ENCODE measurements around the gene IGF1R.

Gene IGF1R

DNA sequence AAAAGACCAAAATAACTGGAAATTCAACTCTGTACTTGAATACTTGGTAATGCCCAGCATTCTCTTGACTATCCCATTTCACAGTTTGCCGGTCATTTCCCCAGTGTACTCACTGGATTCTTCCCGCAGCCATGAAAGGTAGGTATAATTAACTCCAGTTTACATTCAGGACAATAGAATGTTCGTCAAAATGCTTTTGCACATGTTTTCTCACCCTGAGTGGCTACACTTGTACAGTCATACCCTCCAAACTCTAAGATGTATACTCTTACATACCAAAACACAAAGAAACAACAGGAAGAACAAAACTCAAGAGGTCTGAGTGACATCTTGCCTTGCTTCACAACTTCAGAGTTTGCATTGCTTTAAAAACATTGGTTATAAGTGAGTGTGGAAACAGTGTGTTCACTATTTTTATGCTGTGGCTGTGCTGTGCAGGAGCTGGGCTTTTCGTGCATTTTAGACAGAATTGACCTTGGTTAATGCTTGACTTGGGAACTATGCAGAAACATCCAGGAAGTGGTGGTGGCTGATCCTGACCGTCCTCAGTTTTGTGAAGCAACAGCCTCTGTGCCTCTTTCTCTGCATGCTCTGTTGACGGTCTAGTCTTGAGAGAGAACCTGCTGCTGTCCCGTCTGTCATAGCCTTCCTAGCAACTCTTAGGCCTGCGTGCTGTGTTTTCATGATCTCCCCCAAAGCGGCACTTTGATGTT lies 90.5 kb downstream of the IGF1R start:
- Histone ChIP-seq H3K4me3 (ENCODE audit: low read depth in 1 of 2, low read length in 1 of 2) (no peak overlapping the region), H3K27me3 (no peaks in the 10 kb centered on the region), H3K4me1 (ENCODE audit: control insufficient read depth in 1 of 2, insufficient read depth in 1 of 2, low read depth in 1 of 2, low read length in 1 of 2) (peaks cover 58 to 79% of the 10 kb centered on the region in 2 experiments), H3K9me3 (no peaks in the 10 kb centered on the region), H3K36me3 (no peaks in the 10 kb centered on the region), H3K27ac (peak overlapping the region; percentile 69)
- TF ChIP-seq, protein P1, sequence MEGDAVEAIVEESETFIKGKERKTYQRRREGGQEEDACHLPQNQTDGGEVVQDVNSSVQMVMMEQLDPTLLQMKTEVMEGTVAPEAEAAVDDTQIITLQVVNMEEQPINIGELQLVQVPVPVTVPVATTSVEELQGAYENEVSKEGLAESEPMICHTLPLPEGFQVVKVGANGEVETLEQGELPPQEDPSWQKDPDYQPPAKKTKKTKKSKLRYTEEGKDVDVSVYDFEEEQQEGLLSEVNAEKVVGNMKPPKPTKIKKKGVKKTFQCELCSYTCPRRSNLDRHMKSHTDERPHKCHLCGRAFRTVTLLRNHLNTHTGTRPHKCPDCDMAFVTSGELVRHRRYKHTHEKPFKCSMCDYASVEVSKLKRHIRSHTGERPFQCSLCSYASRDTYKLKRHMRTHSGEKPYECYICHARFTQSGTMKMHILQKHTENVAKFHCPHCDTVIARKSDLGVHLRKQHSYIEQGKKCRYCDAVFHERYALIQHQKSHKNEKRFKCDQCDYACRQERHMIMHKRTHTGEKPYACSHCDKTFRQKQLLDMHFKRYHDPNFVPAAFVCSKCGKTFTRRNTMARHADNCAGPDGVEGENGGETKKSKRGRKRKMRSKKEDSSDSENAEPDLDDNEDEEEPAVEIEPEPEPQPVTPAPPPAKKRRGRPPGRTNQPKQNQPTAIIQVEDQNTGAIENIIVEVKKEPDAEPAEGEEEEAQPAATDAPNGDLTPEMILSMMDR (IDR thresholded peaks at IDR 0.05): no peak

DNA sequence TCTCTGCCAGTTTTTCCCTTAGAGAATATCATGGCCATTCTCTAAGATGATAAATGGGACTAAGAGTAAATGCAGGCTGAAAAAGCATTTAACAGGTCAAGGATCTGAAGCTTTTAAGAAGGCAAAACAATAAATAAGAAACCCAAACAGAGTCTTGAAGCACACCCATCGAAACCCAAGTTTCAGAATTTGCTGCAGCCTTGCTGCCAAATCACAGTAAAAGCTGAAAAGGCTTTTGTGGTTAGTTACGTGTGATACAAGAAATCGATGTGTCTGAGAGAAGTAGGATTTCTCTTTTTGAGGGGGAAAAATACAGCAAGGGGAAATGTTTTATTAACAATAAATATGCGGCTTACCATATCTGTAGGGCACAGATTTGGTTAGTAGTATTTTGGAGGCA lies 92.0 kb downstream of the IGF1R start:
- no peak overlapping the region for H3K27ac ChIP-seq
- H3K4me1 ChIP-seq (ENCODE audit: control insufficient read depth in 1 of 2, insufficient read depth in 1 of 2, low read depth in 1 of 2, low read length in 1 of 2): peaks cover 58 to 79% of the 10 kb centered on the region in 2 experiments
- no peaks in the 10 kb centered on the region for H3K36me3 ChIP-seq
- H3K27me3 ChIP-seq: no peaks in the 10 kb centered on the region
- TF ChIP-seq, protein P1 (IDR thresholded peaks at IDR 0.05): no peak
- no peak overlapping the region for H3K4me3 ChIP-seq (ENCODE audit: low read depth in 1 of 2, low read length in 1 of 2)
- no peaks in the 10 kb centered on the region for H3K9me3 ChIP-seq

DNA sequence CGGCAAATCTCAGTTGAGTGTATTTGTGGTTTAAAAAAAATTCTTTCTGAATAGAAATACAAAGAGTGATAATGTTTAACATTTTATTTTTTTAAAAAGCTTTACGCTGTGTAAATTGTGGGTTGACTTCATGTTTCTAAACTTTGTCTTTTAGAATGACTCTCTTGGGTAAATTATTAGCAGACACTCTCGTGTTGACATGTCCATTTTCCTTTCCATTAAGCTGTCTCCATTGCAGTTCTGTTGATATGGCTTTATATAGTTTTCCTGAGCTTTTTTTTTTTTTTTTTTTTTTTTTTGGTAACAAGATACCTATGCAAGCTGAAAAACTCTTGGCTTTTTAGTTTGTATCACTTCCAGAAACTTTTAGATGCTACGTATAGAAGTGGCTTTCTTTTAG lies 92.6 kb downstream of the IGF1R start:
- no peaks in the 10 kb centered on the region for H3K36me3 ChIP-seq
- H3K27ac ChIP-seq: peak overlapping the region; percentile 35
- no peaks in the 10 kb centered on the region for H3K9me3 ChIP-seq
- H3K27me3 ChIP-seq: no peaks in the 10 kb centered on the region
- TF ChIP-seq, protein P1 (IDR thresholded peaks at IDR 0.05): no peak
- no peak overlapping the region for H3K4me3 ChIP-seq (ENCODE audit: low read depth in 1 of 2, low read length in 1 of 2)
- peaks cover 59 to 79% of the 10 kb centered on the region in 2 experiments for H3K4me1 ChIP-seq (ENCODE audit: control insufficient read depth in 1 of 2, insufficient read depth in 1 of 2, low read depth in 1 of 2, low read length in 1 of 2)

DNA sequence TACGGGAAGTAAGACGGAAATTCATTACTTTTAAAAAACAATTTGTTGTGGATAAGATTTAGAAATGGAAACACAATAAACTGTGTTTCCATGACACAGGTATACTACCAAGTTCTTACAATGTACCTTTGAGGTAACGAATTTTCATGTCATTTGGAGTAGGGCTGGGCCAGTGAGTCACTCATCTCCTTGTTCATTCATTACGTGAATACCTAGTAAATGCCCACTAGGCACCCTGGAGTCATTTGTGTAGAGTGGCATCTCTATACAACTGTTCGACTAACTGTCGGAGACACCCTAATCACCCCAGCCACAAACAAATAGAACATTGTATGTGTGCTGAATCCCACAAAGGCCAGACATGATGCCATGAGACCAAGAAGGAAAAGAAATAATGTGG lies 94.8 kb downstream of the IGF1R start:
- H3K27ac ChIP-seq: no peak overlapping the region
- H3K4me3 ChIP-seq (ENCODE audit: low read depth in 1 of 2, low read length in 1 of 2): no peak overlapping the region

DNA sequence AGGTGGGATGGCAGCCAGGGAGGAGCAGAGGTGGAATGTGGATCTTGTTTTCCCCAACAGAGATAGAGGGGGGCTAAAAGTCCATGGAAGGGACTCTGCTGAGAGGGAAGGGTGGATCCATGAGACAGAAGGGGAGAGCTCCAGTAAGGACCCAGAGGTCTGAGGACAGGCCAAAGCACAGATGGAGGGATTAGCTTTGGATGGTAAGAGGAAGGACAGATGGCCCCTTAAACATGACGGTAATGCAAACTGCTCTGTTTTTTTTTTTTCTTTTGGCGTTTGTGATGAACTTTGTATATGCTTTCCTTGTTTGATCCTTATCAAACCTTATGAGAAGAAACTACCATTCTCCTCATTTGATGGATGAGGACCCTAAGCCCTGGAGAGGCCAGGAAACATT lies 96.2 kb downstream of the IGF1R start:
- Histone ChIP-seq H3K4me3 (ENCODE audit: low read depth in 1 of 2, low read length in 1 of 2) (peak overlapping the region in 1 of 2 experiments; percentile 5), H3K36me3 (no peaks in the 10 kb centered on the region), H3K9me3 (no peaks in the 10 kb centered on the region), H3K27me3 (no peaks in the 10 kb centered on the region), H3K27ac (peak overlapping the region; percentile 72), H3K4me1 (ENCODE audit: control insufficient read depth in 1 of 2, insufficient read depth in 1 of 2, low read depth in 1 of 2, low read length in 1 of 2) (peaks cover 53 to 65% of the 10 kb centered on the region in 2 experiments)
- TF ChIP-seq, protein P1 (IDR thresholded peaks at IDR 0.05): no peak

More for the DNA sequence above, 94.8 kb downstream of the IGF1R start:
- no peaks in the 10 kb centered on the region for H3K36me3 ChIP-seq
- H3K9me3 ChIP-seq: no peaks in the 10 kb centered on the region
- H3K4me1 ChIP-seq (ENCODE audit: control insufficient read depth in 1 of 2, insufficient read depth in 1 of 2, low read depth in 1 of 2, low read length in 1 of 2): peaks cover 65 to 78% of the 10 kb centered on the region in 2 experiments
- TF ChIP-seq, protein P1 (IDR thresholded peaks at IDR 0.05): no peak
- H3K27me3 ChIP-seq: no peaks in the 10 kb centered on the region

Data from neutrophil (primary cell).